ENCODE results near the gene HLA-DQA2.
"Not testable (repeated sequence)": the region's sequence is repeated elsewhere in the genome, so short reads cannot be mapped to it uniquely, and the experiment has no call there.

The HLA-DQA2 gene

DNA sequence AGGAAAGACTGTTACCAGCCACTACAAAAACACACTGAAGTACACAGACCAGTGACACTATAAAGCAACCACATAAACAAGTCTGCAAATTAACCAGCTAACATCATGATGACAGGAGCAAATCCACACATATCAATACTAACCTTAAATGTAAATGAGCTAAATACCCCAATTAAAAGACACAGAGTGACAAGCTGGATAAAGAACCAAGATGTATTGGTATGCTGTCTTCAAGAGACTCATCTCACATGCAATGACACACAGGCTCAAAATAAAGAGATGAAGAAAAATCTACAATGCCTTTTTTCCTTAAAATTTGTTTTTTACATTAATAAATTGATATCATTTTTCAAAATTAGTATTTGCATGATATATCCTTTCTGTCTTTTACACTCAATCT, 41.7 kb downstream of the HLA-DQA2 start:
- DNase-seq, result not testable (repeated sequence)

DNA sequence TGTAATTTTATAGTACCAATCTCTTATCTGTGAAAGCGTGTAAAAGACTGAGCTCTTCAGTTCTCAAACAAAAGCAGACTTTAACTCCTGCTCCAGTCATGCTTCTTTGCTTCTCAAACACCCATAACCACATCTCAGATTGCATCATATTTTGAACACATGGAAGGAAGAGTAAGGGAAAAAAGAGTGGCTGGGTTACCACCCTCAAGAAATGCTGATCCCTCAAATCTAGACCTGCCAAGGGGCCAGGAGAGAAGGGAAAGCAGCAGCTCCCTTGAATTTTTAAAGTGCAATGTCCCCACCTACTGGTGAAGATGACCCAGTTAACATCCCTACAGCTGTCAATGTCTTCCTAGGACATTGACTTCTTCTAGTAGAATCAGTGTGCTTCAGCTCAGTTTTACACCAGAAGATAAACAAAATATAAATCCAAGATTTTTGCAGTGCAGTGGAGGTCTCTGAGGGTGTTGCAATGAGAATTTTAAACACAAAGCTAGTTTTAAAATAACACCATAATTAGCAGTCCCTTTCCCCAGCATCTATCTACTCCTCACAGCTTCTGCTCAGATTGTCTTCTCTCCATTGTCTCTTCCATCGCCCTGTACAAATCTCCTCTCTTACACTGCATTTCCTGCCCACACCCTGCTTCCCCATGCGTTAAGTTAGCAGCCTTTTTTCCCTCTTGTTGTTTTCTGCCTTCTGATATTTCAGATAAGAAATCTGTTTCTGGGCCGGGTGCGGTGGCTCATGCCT, 44.8 kb downstream of the HLA-DQA2 start:
- DNase-seq, result peak; percentile 61

DNA sequence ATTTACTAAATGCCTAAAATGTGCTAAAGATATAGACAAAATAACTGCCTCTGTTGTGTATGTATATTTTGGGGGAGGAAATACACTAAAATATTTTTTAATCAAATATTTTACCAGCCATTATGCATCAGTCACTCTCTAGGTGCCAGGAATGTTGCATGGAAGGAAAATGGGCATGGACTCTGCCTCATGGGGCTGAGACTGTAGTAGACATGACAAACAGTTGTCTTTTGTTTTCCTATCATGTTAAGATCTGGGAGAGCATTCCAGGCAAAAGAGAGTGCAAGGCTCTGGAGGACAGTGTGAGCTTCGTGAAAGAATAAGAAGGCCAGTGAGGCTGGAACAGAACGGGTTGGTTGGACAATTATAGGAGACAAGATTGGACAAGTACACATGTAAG, 49.1 kb downstream of the HLA-DQA2 start:
- DNase-seq, result no peak

DNA sequence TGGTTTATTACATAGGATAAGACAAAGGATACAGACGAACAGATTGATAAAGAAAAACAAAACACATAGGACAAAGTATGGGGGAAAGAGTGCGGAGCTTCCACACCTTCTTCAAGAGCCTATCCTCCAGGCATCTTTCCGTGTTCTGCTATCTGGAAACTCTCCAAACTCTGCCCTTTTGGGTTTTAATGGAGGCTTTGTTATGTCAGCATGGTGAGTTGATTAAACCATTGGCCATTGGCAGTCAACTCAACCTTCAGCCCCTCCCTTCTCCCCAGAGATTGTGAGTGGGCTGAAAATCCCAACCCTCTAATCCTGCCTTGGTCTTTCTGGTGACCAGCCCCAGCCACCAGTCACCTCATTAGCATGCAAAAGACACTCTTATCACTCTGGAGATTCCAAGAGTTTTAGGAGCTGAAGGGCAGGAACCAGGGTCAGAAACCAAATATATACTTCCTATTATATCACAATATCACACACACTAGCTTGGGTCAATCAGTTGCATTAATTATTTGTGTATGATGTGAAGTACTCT, 51.8 kb downstream of the HLA-DQA2 start:
- DNase-seq, result no peak

DNA sequence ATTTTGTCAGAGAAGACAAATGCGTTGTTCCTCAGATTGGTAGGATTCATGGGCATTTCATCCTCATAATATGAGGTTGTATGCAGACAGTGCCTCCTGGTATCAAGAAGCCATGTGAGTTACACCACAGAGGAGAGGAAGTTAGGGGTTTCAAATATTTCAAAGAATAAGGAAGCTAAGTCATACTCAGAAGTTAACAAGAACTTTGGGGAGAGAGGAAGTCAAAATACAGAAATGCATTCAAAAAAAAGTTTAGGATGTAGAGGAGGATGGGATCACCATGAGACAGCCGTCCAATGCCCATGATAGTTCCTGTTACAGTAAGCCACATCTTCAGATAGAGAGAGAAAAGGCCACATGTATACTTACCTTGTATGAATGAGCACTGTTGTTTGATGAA, 53.3 kb downstream of the HLA-DQA2 start:
- DNase-seq, result peak; percentile 2

Measured in CD4-positive, alpha-beta T cell treated with Interleukin-10 for 1 hour (primary cell).